Measurements from ENCODE around the gene CEP112.

- TF ChIP-seq CTCF (IDR thresholded peaks at IDR 0.05; ENCODE audit: insufficient read depth, low read length, poor library complexity, severe bottlenecking) (no peak), EZH2phosphoT487 (conservative IDR thresholded peaks at IDR 0.05; ENCODE audit: low read length) (no peak)
Measured at GRCh38 chr17:65727246-65727645, 464.7 kb downstream of the CEP112 start.

Measured in SU-DHL-6 (cell line).